SK-N-SH treated with all-trans-retinoic acid at 6 μM for 48 hours (cell line): ENCODE results near the gene LRFN2.

Experiments
- ATAC-seq: fragments of 200-7000 bp; cut with Tn5 transposase; 3 replicates; pipeline ENCODE4 v1.9.1; 2020; ENCODE audit warnings: mild to moderate bottlenecking, moderate library complexity
- ARNTL ChIP-seq: fragments of 450-650 bp; formaldehyde crosslinking; IDR thresholded peaks from 2 replicates; pipeline ENCODE4 v1.5.0; 2020; ENCODE audit warnings: low read depth, mild to moderate bottlenecking, moderate library complexity, borderline replicate concordance
- BACH2 ChIP-seq: fragments of 250-450 bp; sonication (Bioruptor Pico); IDR thresholded peaks from 2 replicates; pipeline ENCODE4 v1.9.0; 2021; ENCODE audit warnings: mild to moderate bottlenecking, borderline replicate concordance
- CSDC2 ChIP-seq: fragments of 250-450 bp; sonication (Bioruptor Pico); IDR thresholded peaks from 2 replicates; pipeline ENCODE4 v1.5.0; 2020; ENCODE audit warnings: mild to moderate bottlenecking, moderate library complexity
- ESRRG ChIP-seq: fragments of 250-450 bp; sonication (Bioruptor Pico); IDR thresholded peaks from 2 replicates; pipeline ENCODE4 v1.6.1; 2021; ENCODE audit warnings: mild to moderate bottlenecking
- GLIS3 ChIP-seq: fragments of 250-450 bp; sonication (Bioruptor Pico); IDR thresholded peaks from 2 replicates; pipeline ENCODE4 v1.5.0; 2020; ENCODE audit warnings: mild to moderate bottlenecking, moderate library complexity
- ISL1 ChIP-seq: fragments of 250-450 bp; sonication (Bioruptor Pico); IDR thresholded peaks from 2 replicates; pipeline ENCODE4 v2.1.2; 2022; ENCODE audit warnings: mild to moderate bottlenecking, moderate library complexity
- OSR1 ChIP-seq: fragments of 250-450 bp; sonication (Bioruptor Pico); IDR thresholded peaks from 2 replicates; pipeline ENCODE4 v1.8.0; 2022; ENCODE audit warnings: moderate library complexity, mild to moderate bottlenecking, inconsistent platforms
- PPARA ChIP-seq: fragments of 250-450 bp; sonication (Bioruptor Pico); IDR thresholded peaks from 2 replicates; pipeline ENCODE4 v1.5.0; 2020; ENCODE audit warnings: mild to moderate bottlenecking, borderline replicate concordance
- RARB ChIP-seq: fragments of 250-450 bp; sonication (Bioruptor Pico); IDR thresholded peaks from 2 replicates; pipeline ENCODE4 v1.8.0; 2021; ENCODE audit warnings: mild to moderate bottlenecking, moderate library complexity
- SNAI2 ChIP-seq: fragments of 250-450 bp; sonication (Bioruptor Pico); IDR thresholded peaks from 2 replicates; pipeline ENCODE4 v1.5.0; 2020; ENCODE audit warnings: mild to moderate bottlenecking, moderate library complexity
- TCF4 ChIP-seq: fragments of 250-450 bp; sonication (Bioruptor Pico); IDR thresholded peaks from 2 replicates; pipeline ENCODE4 v1.8.0; 2021; ENCODE audit warnings: mild to moderate bottlenecking, moderate library complexity, borderline replicate concordance
- TOX ChIP-seq: fragments of 250-450 bp; sonication (Bioruptor Pico); IDR thresholded peaks from 2 replicates; pipeline ENCODE4 v1.8.0; 2021; ENCODE audit warnings: mild to moderate bottlenecking, moderate library complexity, borderline replicate concordance
- ZC3H10 ChIP-seq: fragments of 250-450 bp; sonication (Bioruptor Pico); IDR thresholded peaks from 2 replicates; pipeline ENCODE4 v1.5.1; 2021; ENCODE audit warnings: mild to moderate bottlenecking, moderate library complexity
- ZFP30 ChIP-seq: fragments of 450-650 bp; formaldehyde crosslinking; IDR thresholded peaks from 2 replicates; pipeline ENCODE4 v1.5.0; 2022; ENCODE audit warnings: mild to moderate bottlenecking, moderate library complexity
- ZNF565 ChIP-seq: fragments of 450-650 bp; formaldehyde crosslinking; conservative IDR thresholded peaks from 2 replicates; pipeline ENCODE4 v1.5.0; 2020; ENCODE audit warnings: low read depth, mild to moderate bottlenecking, moderate library complexity
- ZNF8 ChIP-seq: fragments of 450-650 bp; formaldehyde crosslinking; IDR thresholded peaks from 2 replicates; pipeline ENCODE4 v1.5.0; 2020; ENCODE audit warnings: mild to moderate bottlenecking, moderate library complexity
- TF ChIP-seq, protein P1 (sequence below): fragments of 250-450 bp; sonication (Bioruptor Pico); IDR thresholded peaks from 2 replicates; pipeline ENCODE4 v1.5.0; 2020; ENCODE audit warnings: mild to moderate bottlenecking, moderate library complexity
- TF ChIP-seq, protein P2 (sequence below): fragments of 250-450 bp; sonication (Bioruptor Pico); IDR thresholded peaks from 2 replicates; pipeline ENCODE4 v1.5.1; 2021; ENCODE audit warnings: mild to moderate bottlenecking, moderate library complexity
- TF ChIP-seq, protein P3 (sequence below): fragments of 250-450 bp; sonication (Bioruptor Pico); IDR thresholded peaks from 2 replicates; pipeline ENCODE4 v1.5.1; 2020; ENCODE audit warnings: low read depth, mild to moderate bottlenecking, moderate library complexity
- TF ChIP-seq, protein P4 (sequence below): fragments of 250-450 bp; sonication (Bioruptor Pico); IDR thresholded peaks from 2 replicates; pipeline ENCODE4 v1.8.0; 2020; ENCODE audit warnings: mild to moderate bottlenecking, moderate library complexity, borderline replicate concordance
- TF ChIP-seq, protein P5 (sequence below): fragments of 250-450 bp; sonication (Bioruptor Pico); IDR thresholded peaks from 2 replicates; pipeline ENCODE4 v1.8.0; 2021; ENCODE audit warnings: low read depth, mild to moderate bottlenecking, moderate library complexity, borderline replicate concordance

LRFN2 gene

DNA sequence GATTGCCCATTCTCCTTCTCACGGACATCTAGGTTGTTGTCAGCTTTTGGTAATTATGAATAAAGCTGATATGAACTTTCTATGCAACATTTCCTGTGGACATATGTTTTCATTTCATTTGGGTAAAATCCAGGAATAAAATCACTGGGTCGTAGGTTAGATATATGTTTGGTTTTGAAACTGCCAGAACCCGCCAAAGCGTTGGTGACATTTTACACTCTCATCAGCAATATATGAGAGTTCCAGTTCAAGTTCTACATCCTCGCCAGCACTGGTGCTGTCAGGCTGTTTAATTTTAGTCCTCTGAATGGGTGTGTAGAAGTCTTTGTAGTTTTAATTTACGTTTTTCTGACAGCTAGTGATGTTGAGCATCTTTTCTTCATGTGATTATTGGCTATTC is 27.5 kb upstream of the LRFN2 start:
- no peak for TF ChIP-seq ARNTL (CRISPR knock-in tag)
- TF ChIP-seq CSDC2 (CRISPR knock-in tag): no peak
- TF ChIP-seq SNAI2: no peak
- TF ChIP-seq, protein P1, sequence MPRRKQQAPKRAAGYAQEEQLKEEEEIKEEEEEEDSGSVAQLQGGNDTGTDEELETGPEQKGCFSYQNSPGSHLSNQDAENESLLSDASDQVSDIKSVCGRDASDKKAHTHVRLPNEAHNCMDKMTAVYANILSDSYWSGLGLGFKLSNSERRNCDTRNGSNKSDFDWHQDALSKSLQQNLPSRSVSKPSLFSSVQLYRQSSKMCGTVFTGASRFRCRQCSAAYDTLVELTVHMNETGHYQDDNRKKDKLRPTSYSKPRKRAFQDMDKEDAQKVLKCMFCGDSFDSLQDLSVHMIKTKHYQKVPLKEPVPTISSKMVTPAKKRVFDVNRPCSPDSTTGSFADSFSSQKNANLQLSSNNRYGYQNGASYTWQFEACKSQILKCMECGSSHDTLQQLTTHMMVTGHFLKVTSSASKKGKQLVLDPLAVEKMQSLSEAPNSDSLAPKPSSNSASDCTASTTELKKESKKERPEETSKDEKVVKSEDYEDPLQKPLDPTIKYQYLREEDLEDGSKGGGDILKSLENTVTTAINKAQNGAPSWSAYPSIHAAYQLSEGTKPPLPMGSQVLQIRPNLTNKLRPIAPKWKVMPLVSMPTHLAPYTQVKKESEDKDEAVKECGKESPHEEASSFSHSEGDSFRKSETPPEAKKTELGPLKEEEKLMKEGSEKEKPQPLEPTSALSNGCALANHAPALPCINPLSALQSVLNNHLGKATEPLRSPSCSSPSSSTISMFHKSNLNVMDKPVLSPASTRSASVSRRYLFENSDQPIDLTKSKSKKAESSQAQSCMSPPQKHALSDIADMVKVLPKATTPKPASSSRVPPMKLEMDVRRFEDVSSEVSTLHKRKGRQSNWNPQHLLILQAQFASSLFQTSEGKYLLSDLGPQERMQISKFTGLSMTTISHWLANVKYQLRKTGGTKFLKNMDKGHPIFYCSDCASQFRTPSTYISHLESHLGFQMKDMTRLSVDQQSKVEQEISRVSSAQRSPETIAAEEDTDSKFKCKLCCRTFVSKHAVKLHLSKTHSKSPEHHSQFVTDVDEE: no peak
- TF ChIP-seq, protein P2, sequence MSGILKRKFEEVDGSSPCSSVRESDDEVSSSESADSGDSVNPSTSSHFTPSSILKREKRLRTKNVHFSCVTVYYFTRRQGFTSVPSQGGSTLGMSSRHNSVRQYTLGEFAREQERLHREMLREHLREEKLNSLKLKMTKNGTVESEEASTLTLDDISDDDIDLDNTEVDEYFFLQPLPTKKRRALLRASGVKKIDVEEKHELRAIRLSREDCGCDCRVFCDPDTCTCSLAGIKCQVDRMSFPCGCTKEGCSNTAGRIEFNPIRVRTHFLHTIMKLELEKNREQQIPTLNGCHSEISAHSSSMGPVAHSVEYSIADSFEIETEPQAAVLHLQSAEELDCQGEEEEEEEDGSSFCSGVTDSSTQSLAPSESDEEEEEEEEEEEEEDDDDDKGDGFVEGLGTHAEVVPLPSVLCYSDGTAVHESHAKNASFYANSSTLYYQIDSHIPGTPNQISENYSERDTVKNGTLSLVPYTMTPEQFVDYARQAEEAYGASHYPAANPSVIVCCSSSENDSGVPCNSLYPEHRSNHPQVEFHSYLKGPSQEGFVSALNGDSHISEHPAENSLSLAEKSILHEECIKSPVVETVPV: no peak
- no peak for TF ChIP-seq ZFP30
- no peak for TF ChIP-seq TCF4 (CRISPR knock-in tag)
- no peak for TF ChIP-seq OSR1 (CRISPR knock-in tag)
- no peak for TF ChIP-seq ZNF565
- TF ChIP-seq ZC3H10: no peak
- ATAC-seq: no peak

DNA sequence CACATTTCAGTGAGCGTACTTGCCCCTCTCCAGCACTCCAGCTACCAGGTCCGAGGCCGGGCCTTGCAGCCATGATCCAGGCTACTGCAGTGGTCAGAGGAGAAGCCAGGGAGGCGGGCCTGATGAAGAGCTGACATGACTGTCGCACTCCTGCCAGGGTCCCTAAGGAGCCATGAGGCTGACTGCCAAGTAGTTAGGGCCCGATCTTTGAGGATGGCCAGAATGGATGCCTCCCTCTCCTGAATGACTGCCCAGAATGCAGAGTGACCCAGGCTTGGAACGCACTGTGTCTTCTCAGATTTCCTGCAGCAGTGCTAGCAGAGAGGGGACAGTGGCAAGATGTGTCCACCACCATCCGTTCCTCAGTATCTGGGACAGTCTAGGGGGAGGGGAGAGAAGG is 24.7 kb upstream of the LRFN2 start:
- TF ChIP-seq, protein P2: no peak
- TF ChIP-seq TCF4 (CRISPR knock-in tag) (no peak), OSR1 (CRISPR knock-in tag) (no peak), GLIS3 (CRISPR knock-in tag) (no peak), TOX (no peak), ESRRG (CRISPR knock-in tag) (no peak), CSDC2 (CRISPR knock-in tag) (no peak), ISL1 (CRISPR knock-in tag) (no peak), ZFP30 (no peak), BACH2 (CRISPR knock-in tag) (no peak), ZNF8 (CRISPR knock-in tag) (no peak)
- TF ChIP-seq, protein P3, sequence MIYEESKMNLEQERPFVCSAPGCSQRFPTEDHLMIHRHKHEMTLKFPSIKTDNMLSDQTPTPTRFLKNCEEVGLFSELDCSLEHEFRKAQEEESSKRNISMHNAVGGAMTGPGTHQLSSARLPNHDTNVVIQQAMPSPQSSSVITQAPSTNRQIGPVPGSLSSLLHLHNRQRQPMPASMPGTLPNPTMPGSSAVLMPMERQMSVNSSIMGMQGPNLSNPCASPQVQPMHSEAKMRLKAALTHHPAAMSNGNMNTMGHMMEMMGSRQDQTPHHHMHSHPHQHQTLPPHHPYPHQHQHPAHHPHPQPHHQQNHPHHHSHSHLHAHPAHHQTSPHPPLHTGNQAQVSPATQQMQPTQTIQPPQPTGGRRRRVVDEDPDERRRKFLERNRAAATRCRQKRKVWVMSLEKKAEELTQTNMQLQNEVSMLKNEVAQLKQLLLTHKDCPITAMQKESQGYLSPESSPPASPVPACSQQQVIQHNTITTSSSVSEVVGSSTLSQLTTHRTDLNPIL (CRISPR knock-in tag): no peak
- TF ChIP-seq, protein P4, sequence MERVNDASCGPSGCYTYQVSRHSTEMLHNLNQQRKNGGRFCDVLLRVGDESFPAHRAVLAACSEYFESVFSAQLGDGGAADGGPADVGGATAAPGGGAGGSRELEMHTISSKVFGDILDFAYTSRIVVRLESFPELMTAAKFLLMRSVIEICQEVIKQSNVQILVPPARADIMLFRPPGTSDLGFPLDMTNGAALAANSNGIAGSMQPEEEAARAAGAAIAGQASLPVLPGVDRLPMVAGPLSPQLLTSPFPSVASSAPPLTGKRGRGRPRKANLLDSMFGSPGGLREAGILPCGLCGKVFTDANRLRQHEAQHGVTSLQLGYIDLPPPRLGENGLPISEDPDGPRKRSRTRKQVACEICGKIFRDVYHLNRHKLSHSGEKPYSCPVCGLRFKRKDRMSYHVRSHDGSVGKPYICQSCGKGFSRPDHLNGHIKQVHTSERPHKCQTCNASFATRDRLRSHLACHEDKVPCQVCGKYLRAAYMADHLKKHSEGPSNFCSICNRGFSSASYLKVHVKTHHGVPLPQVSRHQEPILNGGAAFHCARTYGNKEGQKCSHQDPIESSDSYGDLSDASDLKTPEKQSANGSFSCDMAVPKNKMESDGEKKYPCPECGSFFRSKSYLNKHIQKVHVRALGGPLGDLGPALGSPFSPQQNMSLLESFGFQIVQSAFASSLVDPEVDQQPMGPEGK (CRISPR knock-in tag): no peak
- TF ChIP-seq, all 23 proteins: peak for 0

DNA sequence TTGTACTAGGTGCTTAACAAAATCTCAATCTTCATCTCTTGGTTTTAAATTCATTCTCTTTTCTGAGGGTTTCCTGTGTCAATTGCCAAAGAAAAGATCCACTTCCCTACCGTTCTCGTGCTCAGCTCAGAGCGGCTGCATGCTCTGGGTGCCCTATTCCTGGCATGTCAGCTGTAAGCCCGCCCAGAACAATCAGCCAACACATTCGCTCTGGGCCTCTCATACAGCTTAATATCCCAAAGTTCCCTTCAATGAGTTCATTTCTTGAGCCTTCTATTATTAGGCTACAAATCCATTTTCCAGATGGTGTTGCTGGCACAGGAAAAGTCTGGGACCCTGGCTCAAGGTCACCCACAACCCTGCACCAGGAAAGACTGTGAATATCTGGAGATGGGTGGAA is 24.3 kb upstream of the LRFN2 start:
- TF ChIP-seq, protein P4 (CRISPR knock-in tag): no peak
- TF ChIP-seq ISL1 (CRISPR knock-in tag) (no peak), SNAI2 (no peak), ZNF565 (no peak), BACH2 (CRISPR knock-in tag) (no peak), PPARA (CRISPR knock-in tag) (no peak), GLIS3 (CRISPR knock-in tag) (no peak), ARNTL (CRISPR knock-in tag) (no peak), RARB (CRISPR knock-in tag) (no peak)
- TF ChIP-seq, protein P5, sequence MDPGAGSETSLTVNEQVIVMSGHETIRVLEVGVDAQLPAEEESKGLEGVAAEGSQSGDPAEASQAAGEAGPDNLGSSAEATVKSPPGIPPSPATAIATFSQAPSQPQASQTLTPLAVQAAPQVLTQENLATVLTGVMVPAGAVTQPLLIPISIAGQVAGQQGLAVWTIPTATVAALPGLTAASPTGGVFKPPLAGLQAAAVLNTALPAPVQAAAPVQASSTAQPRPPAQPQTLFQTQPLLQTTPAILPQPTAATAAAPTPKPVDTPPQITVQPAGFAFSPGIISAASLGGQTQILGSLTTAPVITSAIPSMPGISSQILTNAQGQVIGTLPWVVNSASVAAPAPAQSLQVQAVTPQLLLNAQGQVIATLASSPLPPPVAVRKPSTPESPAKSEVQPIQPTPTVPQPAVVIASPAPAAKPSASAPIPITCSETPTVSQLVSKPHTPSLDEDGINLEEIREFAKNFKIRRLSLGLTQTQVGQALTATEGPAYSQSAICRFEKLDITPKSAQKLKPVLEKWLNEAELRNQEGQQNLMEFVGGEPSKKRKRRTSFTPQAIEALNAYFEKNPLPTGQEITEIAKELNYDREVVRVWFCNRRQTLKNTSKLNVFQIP (CRISPR knock-in tag): no peak
- TF ChIP-seq, protein P3 (CRISPR knock-in tag): no peak
- ATAC-seq: no peak

More for the DNA sequence above, 24.7 kb upstream of the LRFN2 start:
- ATAC-seq: no peak
